ENCODE measurements around the gene DRC7.

GRCh38 chr16:57742543-57742942 lies 47.9 kb downstream of the DRC7 start:
- TF ChIP-seq CTCF (IDR thresholded peaks at IDR 0.05) (no peak), POLR2A (IDR thresholded peaks at IDR 0.05) (no peak)

Data from esophagus squamous epithelium (tissue), 4 donors.